PC-3 (cell line): ENCODE results near the gene PHLDB1.

Experiments used
- EZH2 ChIP-seq: fragments of 300-600 bp; sonication (generic); IDR thresholded peaks from one replicate; pipeline ENCODE4 v1.6.1; 2017; ENCODE audit warnings: antibody characterized with exemption, mild to moderate bottlenecking, low read length; ENCODE audit not compliant: unreplicated experiment
- TF ChIP-seq, protein P1 (sequence below): fragments of 300-600 bp; sonication (generic); conservative IDR thresholded peaks from 2 replicates; pipeline ENCODE4 v1.5.1; 2017; ENCODE audit warnings: antibody characterized with exemption, low read depth, mild to moderate bottlenecking, low read length

DNA sequence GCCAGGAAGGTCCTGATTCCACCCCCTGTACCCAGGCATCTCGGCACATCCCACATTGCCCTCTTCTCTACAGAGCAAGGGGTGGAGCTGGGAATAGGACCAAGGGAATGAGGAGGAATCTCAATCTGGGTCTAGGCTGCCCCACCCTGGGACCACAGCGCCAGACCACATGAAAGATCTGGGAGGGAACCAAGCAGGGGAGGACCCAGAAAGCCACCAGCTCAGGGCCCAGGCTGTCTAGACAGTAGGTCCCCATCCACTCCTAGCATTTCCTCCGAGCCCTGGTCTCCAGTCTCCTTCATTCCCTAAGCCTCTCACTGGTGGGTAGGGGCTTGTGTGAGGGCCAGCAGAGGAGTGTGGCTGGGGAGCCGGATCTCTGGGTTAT, 11.6 kb downstream of the PHLDB1 start:
- TF ChIP-seq, protein P1, sequence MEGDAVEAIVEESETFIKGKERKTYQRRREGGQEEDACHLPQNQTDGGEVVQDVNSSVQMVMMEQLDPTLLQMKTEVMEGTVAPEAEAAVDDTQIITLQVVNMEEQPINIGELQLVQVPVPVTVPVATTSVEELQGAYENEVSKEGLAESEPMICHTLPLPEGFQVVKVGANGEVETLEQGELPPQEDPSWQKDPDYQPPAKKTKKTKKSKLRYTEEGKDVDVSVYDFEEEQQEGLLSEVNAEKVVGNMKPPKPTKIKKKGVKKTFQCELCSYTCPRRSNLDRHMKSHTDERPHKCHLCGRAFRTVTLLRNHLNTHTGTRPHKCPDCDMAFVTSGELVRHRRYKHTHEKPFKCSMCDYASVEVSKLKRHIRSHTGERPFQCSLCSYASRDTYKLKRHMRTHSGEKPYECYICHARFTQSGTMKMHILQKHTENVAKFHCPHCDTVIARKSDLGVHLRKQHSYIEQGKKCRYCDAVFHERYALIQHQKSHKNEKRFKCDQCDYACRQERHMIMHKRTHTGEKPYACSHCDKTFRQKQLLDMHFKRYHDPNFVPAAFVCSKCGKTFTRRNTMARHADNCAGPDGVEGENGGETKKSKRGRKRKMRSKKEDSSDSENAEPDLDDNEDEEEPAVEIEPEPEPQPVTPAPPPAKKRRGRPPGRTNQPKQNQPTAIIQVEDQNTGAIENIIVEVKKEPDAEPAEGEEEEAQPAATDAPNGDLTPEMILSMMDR = no peak
- no peak for TF ChIP-seq EZH2
